ENCODE results near the gene GALNT15. TPM values are rescaled to one million over a fixed set of nuclear protein-coding genes. Genes with fewer than 3 reads are reported as not detected.

The GALNT15 gene
- total RNA-seq, 2 experiments from 2014 or later, result not detected

- no peak for ATAC-seq (ENCODE audit: poor library complexity)
- Histone ChIP-seq H3K4me3 (ENCODE audit: low read length) (no peak overlapping the region), H3K9me3 (ENCODE audit: control insufficient read depth in 1 of 2, insufficient read depth in 1 of 2, low read length in 2 of 2) (no peaks in the 10 kb centered on the region), H3K36me3 (ENCODE audit: insufficient read depth, low read length) (no peaks in the 10 kb centered on the region), H3K4me1 (ENCODE audit: insufficient read depth, low read length) (no peaks in the 10 kb centered on the region), H3K27me3 (ENCODE audit: control insufficient read depth in 1 of 2, insufficient read depth in 2 of 2, low read length in 2 of 2) (peaks cover 0 to 4% of the 10 kb centered on the region in 2 experiments), H3K27ac (ENCODE audit: low read depth in 1 of 2, low read length in 2 of 2) (no peak overlapping the region)
- intact Hi-C loops (cut with DNase I, micrococcal nuclease), result no loop called here
- ChIA-PET POLR2A (no interaction called here), CTCF (no interaction called here)
- Mint-ChIP-seq H3K27ac (no peak overlapping the region), H3K4me3 (no peak overlapping the region), H3K9me3 (no peaks in the 10 kb centered on the region), H3K36me3 (ENCODE audit: low read depth) (no peaks in the 10 kb centered on the region), H3K4me1 (ENCODE audit: low read depth) (no peaks in the 10 kb centered on the region), H3K27me3 (peaks cover 3% of the 10 kb centered on the region)
- TF ChIP-seq CTCF (IDR thresholded peaks at IDR 0.05), result no peak
- DNase-seq, result no peak
Measured at GRCh38 chr3:16229681-16230080, 55.2 kb downstream of the GALNT15 start.

GRCh38 chr3:16231983-16232382, 57.5 kb downstream of the GALNT15 start:
- no peak overlapping the region for H3K4me3 ChIP-seq (ENCODE audit: low read length)
- ChIA-PET CTCF (no interaction called here), POLR2A (no interaction called here)
- H3K27ac ChIP-seq (ENCODE audit: low read depth in 1 of 2, low read length in 2 of 2), result no peak overlapping the region
- H3K4me1 ChIP-seq (ENCODE audit: insufficient read depth, low read length), result no peaks in the 10 kb centered on the region
- Mint-ChIP-seq H3K9me3 (no peaks in the 10 kb centered on the region), H3K4me1 (ENCODE audit: low read depth) (no peaks in the 10 kb centered on the region), H3K36me3 (ENCODE audit: low read depth) (no peaks in the 10 kb centered on the region), H3K27me3 (peaks cover 3% of the 10 kb centered on the region), H3K27ac (no peak overlapping the region), H3K4me3 (no peak overlapping the region)
- intact Hi-C loops (cut with DNase I, micrococcal nuclease), result no loop called here
- H3K36me3 ChIP-seq (ENCODE audit: insufficient read depth, low read length), result no peaks in the 10 kb centered on the region
- no peak for DNase-seq
- no peak for ATAC-seq (ENCODE audit: poor library complexity)
- no peaks in the 10 kb centered on the region for H3K9me3 ChIP-seq (ENCODE audit: control insufficient read depth in 1 of 2, insufficient read depth in 1 of 2, low read length in 2 of 2)
- TF ChIP-seq CTCF (IDR thresholded peaks at IDR 0.05), result no peak
- peaks cover 0 to 4% of the 10 kb centered on the region in 2 experiments for H3K27me3 ChIP-seq (ENCODE audit: control insufficient read depth in 1 of 2, insufficient read depth in 2 of 2, low read length in 2 of 2)

GRCh38 chr3:16233806-16234205, 59.3 kb downstream of the GALNT15 start:
- Mint-ChIP-seq H3K4me1 (ENCODE audit: low read depth) (no peaks in the 10 kb centered on the region), H3K27ac (no peak overlapping the region), H3K4me3 (no peak overlapping the region), H3K36me3 (ENCODE audit: low read depth) (no peaks in the 10 kb centered on the region), H3K27me3 (peaks cover 3% of the 10 kb centered on the region), H3K9me3 (no peaks in the 10 kb centered on the region)
- ATAC-seq (ENCODE audit: poor library complexity), result no peak
- Histone ChIP-seq H3K27me3 (ENCODE audit: control insufficient read depth in 1 of 2, insufficient read depth in 2 of 2, low read length in 2 of 2) (peaks cover 0 to 4% of the 10 kb centered on the region in 2 experiments), H3K4me1 (ENCODE audit: insufficient read depth, low read length) (no peaks in the 10 kb centered on the region), H3K36me3 (ENCODE audit: insufficient read depth, low read length) (no peaks in the 10 kb centered on the region), H3K9me3 (ENCODE audit: control insufficient read depth in 1 of 2, insufficient read depth in 1 of 2, low read length in 2 of 2) (no peaks in the 10 kb centered on the region), H3K27ac (ENCODE audit: low read depth in 1 of 2, low read length in 2 of 2) (no peak overlapping the region), H3K4me3 (ENCODE audit: low read length) (no peak overlapping the region)
- TF ChIP-seq CTCF (IDR thresholded peaks at IDR 0.05), result no peak
- DNase-seq, result no peak
- ChIA-PET CTCF (interaction anchor here (0.7 kb wide), 1 partner anchor 316 kb away, joined by 3 read pairs; no protein-coding TSS in a partner anchor), POLR2A (no interaction called here)
- intact Hi-C loops (cut with DNase I, micrococcal nuclease), result no loop called here
